Activated T-cell treated with anti-CD3 and anti-CD28 coated beads for 24 hours (primary cell): ENCODE data around the gene KCNMA1.
"Not testable (repeated sequence)": the region's sequence is repeated elsewhere in the genome, so short reads cannot be mapped to it uniquely, and the experiment has no call there.

Experiments used
- DNase-seq: peaks from one replicate; pipeline ENCODE4 v3.0.0-alpha.2; 2020; ENCODE audit warnings: low read depth

The KCNMA1 gene

GRCh38 chr10:77417359-77417758 is 220.2 kb downstream of the KCNMA1 start:
- DNase-seq, result no peak

DNA sequence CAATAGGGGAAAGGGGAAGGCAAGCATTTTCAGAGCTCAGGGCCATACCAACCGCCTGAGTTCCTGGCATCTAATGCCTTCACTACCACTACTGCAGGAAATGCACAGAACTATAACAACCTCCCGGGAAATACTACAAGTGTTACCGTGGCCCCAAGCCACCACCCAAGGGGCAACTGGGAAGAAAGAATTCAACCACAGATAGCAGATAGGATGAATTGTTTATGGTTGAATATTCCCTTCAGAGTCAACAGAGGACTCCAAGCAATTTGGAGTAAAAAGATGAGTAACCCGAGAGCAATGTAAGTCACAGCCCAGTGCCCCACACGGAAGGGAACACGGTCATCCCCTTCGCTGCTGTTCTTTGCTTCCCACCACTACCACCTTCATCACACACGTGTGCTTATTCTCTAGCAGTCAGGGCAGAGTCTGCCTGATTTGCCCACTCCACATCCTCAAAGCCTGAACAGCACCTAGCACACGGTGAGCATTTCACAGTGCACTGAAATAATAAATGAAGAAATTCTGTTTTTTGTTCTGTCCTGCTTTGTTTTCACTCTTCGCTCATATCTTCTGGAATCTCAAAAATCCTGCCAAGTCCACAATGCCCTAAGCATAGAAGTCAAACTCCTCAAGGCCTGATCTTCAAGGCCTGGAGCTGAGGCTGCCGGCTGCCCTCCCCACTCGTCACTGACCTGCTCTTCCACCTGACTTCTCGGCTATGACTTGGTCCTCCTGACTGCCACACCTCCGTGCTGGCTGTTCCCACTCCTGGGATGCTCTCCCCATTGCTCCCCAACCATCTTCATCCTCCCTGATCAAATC is 221.1 kb downstream of the KCNMA1 start:
- DNase-seq, result no peak

DNA sequence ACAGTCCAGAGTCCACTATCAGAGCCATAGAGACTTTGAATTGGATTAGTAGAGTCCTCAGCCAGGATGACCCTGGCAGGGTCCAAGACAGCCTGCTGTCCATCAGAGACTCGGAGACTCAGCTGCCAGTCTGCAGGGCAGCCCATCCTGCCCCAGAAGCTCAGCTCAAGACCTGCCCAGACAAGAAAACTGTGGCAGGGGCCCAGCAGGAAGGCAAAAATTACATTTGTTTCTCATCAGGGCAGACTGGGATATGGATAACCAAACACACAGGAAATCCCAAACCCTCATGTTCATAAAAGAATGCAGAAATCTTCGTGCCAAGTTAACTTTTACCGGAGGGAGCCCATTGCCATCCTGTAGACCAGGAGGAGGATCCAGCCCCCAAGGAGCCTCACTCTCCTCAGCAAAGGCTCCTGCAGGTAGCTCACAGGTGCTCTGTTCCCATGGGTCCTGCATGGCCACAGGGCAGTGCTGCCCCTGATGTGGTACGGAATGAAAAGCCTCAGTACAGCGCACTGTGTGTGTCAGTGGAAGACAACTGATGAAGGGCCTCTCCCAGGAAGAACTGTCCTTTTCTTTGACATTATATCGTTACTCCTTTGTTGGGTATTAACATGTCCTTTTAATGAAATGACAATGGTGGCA is 222.2 kb downstream of the KCNMA1 start:
- DNase-seq, result no peak

DNA sequence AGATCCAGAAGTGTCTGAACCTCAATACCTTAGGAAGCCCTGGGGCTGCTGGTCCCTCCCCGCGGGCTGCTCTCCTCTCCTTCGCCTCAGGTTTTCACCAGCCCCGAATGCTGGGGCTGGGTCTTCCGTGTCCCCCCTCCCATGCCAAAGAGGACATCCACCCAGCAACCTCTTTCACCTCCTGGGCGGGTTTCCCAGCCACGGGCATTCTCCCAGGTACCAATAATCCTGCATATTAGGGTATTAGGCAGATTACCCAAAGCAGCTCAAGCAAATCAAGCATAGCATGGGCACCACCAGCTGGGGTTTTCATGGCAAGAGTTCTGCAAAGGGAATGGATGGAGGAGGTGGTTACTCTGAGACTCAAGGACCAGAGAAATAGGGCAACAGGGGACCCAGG is 224.4 kb downstream of the KCNMA1 start:
- no peak for DNase-seq

DNA sequence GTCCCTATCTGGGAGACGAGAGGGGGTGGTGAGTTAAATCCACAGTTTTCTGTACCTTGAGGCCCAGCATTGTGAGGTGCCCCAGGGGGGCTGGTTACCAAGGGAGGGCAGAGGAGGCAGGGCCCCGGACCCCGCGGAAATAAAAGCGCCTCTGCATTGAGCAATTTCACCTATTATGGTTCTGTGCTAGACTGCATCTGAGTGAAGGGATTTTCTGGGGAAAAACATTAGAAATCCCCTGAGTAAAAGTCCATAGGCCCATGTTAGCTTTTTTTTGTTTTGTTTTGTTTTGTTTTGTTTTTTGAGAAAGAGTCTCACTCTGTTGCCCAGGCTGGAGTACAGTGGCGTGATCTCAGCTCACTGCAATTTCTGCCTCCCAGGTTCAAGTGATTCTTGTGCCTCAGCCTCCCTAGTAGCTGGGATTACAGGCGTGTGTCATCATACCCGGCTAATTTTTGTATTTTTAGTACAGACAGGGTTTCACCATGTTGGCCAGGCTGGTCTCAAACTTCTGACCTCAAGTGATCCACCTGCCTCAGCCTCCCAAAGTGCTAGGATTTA is 225.0 kb downstream of the KCNMA1 start:
- not testable (repeated sequence) for DNase-seq

DNA sequence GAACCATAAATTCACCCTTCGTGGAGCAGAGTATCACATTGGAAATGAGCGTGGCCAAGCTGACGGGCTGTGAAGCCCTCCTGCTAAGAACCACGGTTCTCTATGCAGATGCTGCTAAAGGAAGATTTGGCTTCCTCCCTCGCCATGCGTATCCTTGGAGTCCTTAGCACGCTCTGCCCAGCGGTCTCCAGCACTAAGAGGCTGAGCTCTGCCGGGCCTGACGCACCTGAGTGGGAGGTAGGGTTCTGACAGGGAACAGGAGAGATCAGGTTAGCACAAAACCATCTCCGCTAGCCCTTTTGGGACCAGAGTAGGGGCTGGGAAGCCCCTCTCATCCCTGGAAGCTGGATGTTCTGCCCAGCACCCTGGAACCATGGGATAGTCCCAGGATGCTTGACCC is 225.8 kb downstream of the KCNMA1 start:
- no peak for DNase-seq

DNA sequence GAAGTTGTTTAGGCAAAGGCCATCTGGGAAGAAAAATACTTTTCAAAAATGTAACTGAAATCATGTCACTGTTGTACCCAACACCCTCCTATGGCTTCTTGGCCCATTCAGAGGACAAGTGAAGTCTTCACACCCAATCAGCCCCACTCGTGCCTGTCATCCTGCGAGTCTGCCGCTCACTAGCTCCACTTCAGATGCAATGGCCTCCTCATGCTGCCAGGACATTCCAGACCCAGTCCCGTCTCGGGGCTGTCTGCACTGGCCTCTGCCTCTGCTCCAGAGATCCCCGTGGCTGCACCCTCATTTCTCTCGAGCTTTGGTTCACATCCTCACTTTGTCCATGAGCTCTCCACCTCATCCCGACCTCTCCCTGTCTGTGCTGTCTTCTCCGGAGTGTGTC is 227.1 kb downstream of the KCNMA1 start:
- DNase-seq, result no peak

DNA sequence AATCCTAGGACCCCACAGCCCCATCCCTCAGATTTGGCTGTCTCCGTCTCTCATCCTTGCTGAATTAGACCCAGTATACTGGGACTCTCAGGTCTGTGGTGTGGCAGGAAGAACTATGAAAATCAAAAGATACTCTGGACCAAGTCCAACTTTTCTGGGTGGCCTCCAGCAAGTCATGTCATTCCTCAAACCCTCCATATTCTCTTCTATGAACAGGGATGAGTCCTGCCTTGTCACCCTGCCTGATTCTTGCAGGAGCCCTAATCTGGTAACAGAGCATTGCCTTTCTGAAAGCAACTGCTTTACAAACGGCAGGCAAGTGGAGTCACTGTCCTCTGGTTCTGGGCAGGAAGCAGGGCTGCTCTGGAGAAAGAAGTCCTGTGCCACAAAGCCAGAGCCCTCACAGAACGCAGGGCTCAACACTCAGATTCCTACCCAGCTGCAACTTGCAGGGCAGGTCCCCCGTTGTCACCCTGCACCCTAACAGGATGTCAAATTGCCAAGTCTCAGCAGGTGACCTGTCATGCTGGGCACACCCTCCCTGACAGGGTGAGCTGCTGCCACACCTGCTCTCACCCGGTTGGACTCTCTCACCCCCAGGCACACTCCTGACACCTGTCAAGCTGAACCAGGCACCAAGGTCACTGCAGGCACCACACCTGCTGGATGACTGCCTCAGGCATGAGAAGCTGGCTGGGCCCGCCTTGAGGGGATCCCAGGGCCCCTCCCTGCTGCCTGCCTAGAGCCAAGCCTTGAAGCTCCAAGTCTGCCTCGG is 227.7 kb downstream of the KCNMA1 start:
- DNase-seq, result no peak

DNA sequence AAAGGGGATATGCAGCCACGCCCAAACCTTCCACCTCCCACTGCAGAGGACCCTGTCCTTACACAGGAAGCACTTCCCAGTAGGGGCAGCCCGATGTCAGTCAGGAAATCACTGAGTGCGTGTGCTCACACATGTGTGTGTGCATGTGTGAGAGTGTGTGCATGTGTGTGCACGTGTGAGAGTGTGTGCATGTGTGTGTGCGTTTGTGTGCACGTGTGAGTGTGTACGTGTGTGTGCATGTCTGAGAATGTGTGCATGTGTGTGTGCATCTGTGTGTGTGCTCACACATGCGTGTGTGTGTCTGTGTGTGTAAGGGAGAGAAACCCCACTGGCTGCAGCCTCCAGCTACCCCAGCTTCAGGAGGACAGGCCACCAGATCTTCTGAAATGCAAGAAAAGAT is 229.3 kb downstream of the KCNMA1 start:
- no peak for DNase-seq

DNA sequence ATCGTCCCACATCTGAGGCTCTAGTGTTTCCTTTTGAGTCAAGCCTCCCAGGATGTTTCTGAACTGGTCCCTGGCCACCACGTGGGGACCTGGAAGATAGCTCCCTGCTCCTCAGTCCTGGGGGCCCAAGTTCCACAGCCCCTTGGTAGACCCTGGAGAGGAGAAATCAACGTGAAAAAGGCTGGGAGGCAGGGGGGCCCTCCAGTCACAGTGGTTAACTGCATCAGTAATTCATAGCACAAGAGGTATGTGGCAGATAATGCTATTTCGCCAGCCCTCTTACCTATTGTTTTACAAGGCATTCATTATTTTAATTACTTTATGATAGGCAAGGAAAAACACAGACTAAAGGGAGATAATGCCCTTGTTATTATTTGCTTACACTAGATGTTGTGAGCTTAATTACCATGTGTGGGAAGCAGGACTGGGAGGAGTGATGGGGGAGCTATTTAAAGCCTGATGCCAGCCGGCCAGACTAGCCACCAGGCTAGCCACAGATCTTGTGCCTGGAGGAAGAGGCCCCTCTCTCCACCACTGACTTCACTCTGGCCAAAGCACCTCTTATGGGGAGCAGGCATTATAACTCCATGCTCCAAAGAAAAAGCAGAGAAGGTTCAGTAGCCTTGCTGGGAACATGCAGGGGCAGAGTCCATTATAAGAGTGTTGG is 230.7 kb downstream of the KCNMA1 start:
- no peak for DNase-seq

- no peak for DNase-seq
These were observed 231.8 kb downstream of the KCNMA1 start for GRCh38 chr10:77405771-77406241.

DNA sequence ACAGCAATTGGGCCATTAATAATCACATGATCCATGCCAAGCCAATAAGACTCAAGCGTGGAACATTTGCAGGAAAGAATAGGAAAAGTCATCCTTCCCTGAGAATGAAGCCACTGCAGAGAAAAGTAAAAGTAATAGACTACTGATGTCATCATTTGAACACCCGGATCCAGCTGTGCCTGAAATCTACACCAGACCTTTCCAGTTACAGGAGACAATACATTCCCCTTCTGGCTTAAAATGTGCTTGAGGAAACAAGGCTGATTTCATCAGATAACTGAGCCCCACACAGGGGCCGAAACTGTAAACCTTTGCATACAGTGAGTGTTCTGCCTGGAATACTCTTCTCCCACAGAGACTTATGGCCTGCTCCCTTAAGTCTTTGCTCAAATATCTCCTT is 232.8 kb downstream of the KCNMA1 start:
- no peak for DNase-seq

- no peak for DNase-seq
These were observed 233.8 kb downstream of the KCNMA1 start for GRCh38 chr10:77403761-77404160.

- no peak for DNase-seq
These were observed 235.9 kb downstream of the KCNMA1 start for GRCh38 chr10:77401683-77402082.

GRCh38 chr10:77400033-77400432 is 237.6 kb downstream of the KCNMA1 start:
- DNase-seq, result no peak

DNA sequence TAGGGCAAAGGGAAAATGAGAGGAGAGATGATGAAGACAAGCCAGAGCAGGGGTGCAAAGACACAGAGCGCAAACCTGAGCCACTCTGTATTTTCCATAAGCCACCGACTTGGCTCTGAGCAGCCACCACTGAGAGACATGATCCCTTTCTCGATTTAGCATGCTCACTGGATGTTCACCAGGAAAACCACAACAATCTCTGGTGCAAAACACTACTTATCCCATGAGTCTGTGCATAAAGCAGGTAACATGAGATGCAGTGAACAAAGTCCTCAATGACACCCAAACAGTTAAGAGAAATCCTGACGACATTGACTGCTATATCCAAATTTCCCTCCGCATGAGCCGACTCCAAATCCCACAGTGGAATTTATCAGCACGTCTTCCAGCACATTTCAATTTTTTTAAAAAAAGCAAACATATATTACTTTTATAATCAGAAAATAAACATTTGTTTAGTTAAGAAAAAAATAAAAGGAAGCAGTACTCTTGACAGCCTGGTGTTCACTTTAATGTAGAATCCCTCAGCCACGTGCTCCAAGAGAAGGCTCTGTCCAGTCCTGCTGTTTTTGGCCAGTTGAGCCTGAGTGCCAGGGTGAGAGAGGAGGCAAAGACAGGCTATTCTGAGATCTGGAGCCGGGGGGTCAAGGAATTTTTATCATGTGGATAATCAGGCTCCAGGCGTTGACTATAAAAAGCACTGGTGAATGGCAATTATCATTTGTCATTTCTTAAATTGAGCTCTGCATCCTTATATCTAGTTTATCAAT is 238.4 kb downstream of the KCNMA1 start:
- DNase-seq, result no peak

DNA sequence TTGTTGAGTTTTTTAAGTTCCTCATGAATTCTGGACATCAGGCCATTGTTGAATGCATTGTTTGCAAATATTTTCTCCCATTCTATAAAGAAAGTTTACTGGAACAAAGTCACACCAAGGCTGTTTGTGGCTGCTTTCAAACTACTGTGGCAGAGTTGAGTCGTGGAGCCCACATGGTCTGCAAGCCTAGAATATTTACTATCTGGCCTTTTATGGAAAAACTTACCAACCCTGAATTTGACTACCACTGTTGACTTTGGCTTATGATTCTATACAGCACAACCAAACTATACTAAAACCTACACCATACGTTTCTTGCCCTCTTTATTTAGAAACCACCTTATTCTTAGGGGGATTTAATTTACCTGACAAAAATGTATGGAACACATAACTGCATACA is 239.1 kb downstream of the KCNMA1 start:
- DNase-seq, result no peak

- DNase-seq, result no peak
These were observed 240.5 kb downstream of the KCNMA1 start for GRCh38 chr10:77397103-77397502.

DNA sequence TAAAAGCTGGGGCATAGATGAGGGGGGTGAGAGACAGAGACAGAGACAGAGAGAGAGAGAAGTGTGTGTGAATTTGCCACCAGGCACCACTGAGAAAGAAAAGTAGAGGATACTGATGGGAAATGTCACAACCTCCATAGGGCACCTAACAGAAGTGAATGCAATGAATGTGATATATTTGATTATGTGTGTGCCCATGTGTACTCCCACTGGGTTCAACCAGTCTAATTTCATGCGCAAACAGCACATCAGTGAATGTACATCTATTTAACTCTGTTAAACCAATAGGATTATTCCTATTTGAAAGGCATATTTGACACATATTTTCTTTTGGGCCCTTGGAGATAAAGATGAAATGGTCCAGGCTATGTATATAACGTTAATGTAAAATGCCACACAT is 241.3 kb downstream of the KCNMA1 start:
- DNase-seq, result no peak

GRCh38 chr10:77393821-77394501 is 243.6 kb downstream of the KCNMA1 start:
- DNase-seq, result no peak

DNA sequence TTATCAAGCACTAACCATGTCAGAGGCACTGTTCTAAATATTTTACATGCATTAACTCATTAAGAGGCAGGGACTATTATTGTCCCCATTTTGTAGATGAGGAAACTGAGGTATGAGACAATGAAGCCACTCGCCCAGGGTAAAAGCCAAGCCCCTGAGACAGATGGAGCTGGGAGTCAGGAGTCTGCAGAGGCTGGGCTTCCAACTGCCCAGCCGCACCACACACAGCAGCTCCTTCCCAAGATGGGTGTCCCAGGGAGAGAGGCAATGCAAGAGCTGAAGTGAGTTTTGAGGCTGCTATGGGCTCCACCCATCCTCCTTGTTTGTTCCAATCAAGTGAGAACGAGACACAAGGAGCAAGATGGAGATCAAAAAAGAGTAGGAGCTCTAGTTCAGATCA is 244.2 kb downstream of the KCNMA1 start:
- DNase-seq, result no peak
